HepG2 (cell line): ENCODE measurements around the gene HPD. TPM values are rescaled to one million over a fixed set of nuclear protein-coding genes. Genes with fewer than 3 reads are reported as not detected.

Source experiments
- AHDC1 ChIP-seq: sonication (generic); formaldehyde crosslinking; IDR thresholded peaks from 2 replicates; pipeline ENCODE4 v1.5.1; 2020; ENCODE audit warnings: mild to moderate bottlenecking, missing genetic modification reagents, borderline replicate concordance
- CC2D1A ChIP-seq: sonication (generic); formaldehyde crosslinking; IDR thresholded peaks from 2 replicates; pipeline ENCODE4 v1.8.1; 2023; ENCODE audit warnings: mild to moderate bottlenecking, missing genetic modification reagents
- FOXO1 ChIP-seq: sonication (generic); formaldehyde crosslinking; IDR thresholded peaks from 2 replicates; pipeline ENCODE4 v1.4.0; 2020; ENCODE audit warnings: missing genetic modification reagents
- IKZF5 ChIP-seq: IDR thresholded peaks from 2 replicates; pipeline ENCODE4 v1.6.1; 2018; ENCODE audit warnings: missing genetic modification reagents, mild to moderate bottlenecking, missing compliant biosample characterization
- IRF2 ChIP-seq: IDR thresholded peaks from 2 replicates; pipeline ENCODE4 v1.6.1; 2018; ENCODE audit warnings: missing genetic modification reagents, missing compliant biosample characterization
- JDP2 ChIP-seq: sonication (generic); formaldehyde crosslinking; IDR thresholded peaks from 2 replicates; pipeline ENCODE4 v1.8.1; 2022; ENCODE audit warnings: missing genetic modification reagents, borderline replicate concordance
- KLF16 ChIP-seq, 2 experiments: sonication (generic) in 1 of 2; formaldehyde crosslinking in 1 of 2; IDR thresholded peaks; 2 replicates each; pipeline versions ENCODE4 v1.6.1 to v1.8.0; 2016 to 2023; ENCODE audit warnings: missing genetic modification reagents in 2 of 2, missing compliant biosample characterization in 1 of 2
- NCOR1 ChIP-seq: fragments of 200-600 bp; sonication (generic); IDR thresholded peaks from 2 replicates; pipeline ENCODE4 v1.7.0; 2017; ENCODE audit warnings: antibody characterized with exemption, low read length, borderline replicate concordance
- PBX2 ChIP-seq: IDR thresholded peaks from 2 replicates; pipeline ENCODE4 v1.6.1; 2016; ENCODE audit warnings: control low read depth
- PHF8 ChIP-seq: sonication (generic); formaldehyde crosslinking; IDR thresholded peaks from 2 replicates; pipeline ENCODE4 v1.5.0; 2020; ENCODE audit warnings: missing genetic modification reagents
- SIN3B ChIP-seq: fragments of 150-350 bp; IDR thresholded peaks from 2 replicates; pipeline ENCODE4 v1.6.1; 2014; ENCODE audit warnings: low read length
- SMARCC2 ChIP-seq: fragments of 450-650 bp; IDR thresholded peaks from 2 replicates; pipeline ENCODE4 v1.6.1; 2017; ENCODE audit warnings: antibody characterized with exemption, mild to moderate bottlenecking
- TAF1 ChIP-seq: sonication (generic); formaldehyde crosslinking; IDR thresholded peaks from 2 replicates; pipeline ENCODE4 v1.4.0; 2020; ENCODE audit warnings: missing genetic modification reagents
- ZMAT3 ChIP-seq: sonication (generic); formaldehyde crosslinking; conservative IDR thresholded peaks from 2 replicates; pipeline ENCODE4 v1.7.0; 2021; ENCODE audit warnings: missing genetic modification reagents
- ZNF12 ChIP-seq: sonication (generic); formaldehyde crosslinking; IDR thresholded peaks from 2 replicates; pipeline ENCODE4 v1.5.0; 2020; ENCODE audit warnings: missing genetic modification reagents
- ZNF256 ChIP-seq: sonication (generic); formaldehyde crosslinking; conservative IDR thresholded peaks from 2 replicates; pipeline ENCODE4 v1.4.0; 2020; ENCODE audit warnings: missing genetic modification reagents
- ZNF337 ChIP-seq: sonication (generic); formaldehyde crosslinking; IDR thresholded peaks from 2 replicates; pipeline ENCODE4 v1.5.1; 2020; ENCODE audit warnings: missing genetic modification reagents, low read depth, mild to moderate bottlenecking, borderline replicate concordance
- ZNF546 ChIP-seq: sonication (generic); formaldehyde crosslinking; conservative IDR thresholded peaks from 2 replicates; pipeline ENCODE4 v1.8.1; 2023; ENCODE audit warnings: mild to moderate bottlenecking, missing genetic modification reagents
- ZNF563 ChIP-seq: sonication (generic); formaldehyde crosslinking; IDR thresholded peaks from 2 replicates; pipeline ENCODE4 v1.8.0; 2022; ENCODE audit warnings: mild to moderate bottlenecking, moderate library complexity, missing genetic modification reagents
- ZNF773 ChIP-seq: sonication (generic); formaldehyde crosslinking; IDR thresholded peaks from 2 replicates; pipeline ENCODE4 v1.4.0; 2020; ENCODE audit warnings: missing genetic modification reagents, borderline replicate concordance
- polyA plus RNA-seq, 8 experiments: library from polyadenylated mRNA; depleted of rRNA in 3 of 8; stranded (reverse) in 7 of 8; unstranded in 1 of 8; fragments of >200 nt; fragmentation: Illumina TruSeq in 4 of 8; extraction: Trizol in 4 of 8; gene quantifications; 2 replicates each; pipeline versions ENCODE4 v1.2.1 to v1.2.3, GENCODE V29; 2011 to 2016; ENCODE audit warnings: low read depth in 4 of 8, missing spikeins in 1 of 8, mixed read lengths in 1 of 8; ENCODE audit not compliant: insufficient read depth in 1 of 8
- total RNA-seq, 5 experiments: library from RNA; depleted of rRNA; stranded (reverse); fragments of >200 nt; fragmentation: Illumina TruSeq; extraction: Trizol; gene quantifications; 2 replicates each; pipeline ENCODE4 v1.2.3, GENCODE V29; 2016; ENCODE audit warnings: low read depth in 1 of 5

The HPD gene
- total and polyA plus RNA-seq, 2 of the 13 experiments (the other 11 are each of a cell fraction or from before 2014, with no cell fraction given), result 120 to 195 TPM

- TF ChIP-seq FOXO1 (CRISPR knock-in tag) (peak; percentile 65; the same call in 1 of the 2 replicates), KLF16 (CRISPR knock-in tag; IDR thresholded peaks at IDR 0.05) (0 out of 4 replicates have a peak, but pooled peaks of 1 of the 2 experiments have one; percentile 28), TAF1 (CRISPR knock-in tag) (peak; percentile 52; the same call in 1 of the 2 replicates), IKZF5 (CRISPR knock-in tag) (peak; percentile 78), SMARCC2 (no peak), AHDC1 (CRISPR knock-in tag) (peak; percentile 77; the same call in 1 of the 2 replicates), PHF8 (CRISPR knock-in tag) (peak; percentile 41), NCOR1 (peak; percentile 94; the same call in 1 of the 2 replicates), ZNF563 (CRISPR knock-in tag) (no peak), IRF2 (peak; percentile 61; the same call in 1 of the 2 replicates), ZNF773 (CRISPR knock-in tag) (no peak), CC2D1A (CRISPR knock-in tag) (no peak), ZNF256 (no peak), JDP2 (CRISPR knock-in tag) (no peak), ZNF12 (CRISPR knock-in tag) (no peak), ZMAT3 (no peak), ZNF337 (CRISPR knock-in tag) (no peak), ZNF546 (no peak), SIN3B (no peak), PBX2 (CRISPR knock-in tag) (no peak)
Measured at GRCh38 chr12:121857322-121858246, 1.1 kb downstream of the HPD start (continued).
